ENCODE data around the gene EPGN.

DNA sequence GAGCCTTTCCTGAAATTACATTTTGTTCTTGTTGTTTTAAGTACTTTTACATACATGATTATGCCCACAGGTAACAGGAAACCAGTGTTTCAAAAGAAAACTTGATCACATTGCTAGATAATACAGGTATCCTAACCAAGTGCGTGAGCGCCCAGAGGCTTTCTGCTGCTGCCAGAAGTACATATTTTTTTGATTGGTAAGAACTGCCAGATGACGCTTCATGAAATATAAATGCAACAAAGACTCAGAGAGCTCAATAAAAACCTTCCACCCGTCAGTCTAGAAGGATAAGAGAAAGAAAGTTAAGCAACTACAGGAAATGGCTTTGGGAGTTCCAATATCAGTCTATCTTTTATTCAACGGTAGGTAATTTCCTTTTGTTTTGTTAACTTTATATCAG is at the start of gene EPGN:
- TF ChIP-seq, protein P1, sequence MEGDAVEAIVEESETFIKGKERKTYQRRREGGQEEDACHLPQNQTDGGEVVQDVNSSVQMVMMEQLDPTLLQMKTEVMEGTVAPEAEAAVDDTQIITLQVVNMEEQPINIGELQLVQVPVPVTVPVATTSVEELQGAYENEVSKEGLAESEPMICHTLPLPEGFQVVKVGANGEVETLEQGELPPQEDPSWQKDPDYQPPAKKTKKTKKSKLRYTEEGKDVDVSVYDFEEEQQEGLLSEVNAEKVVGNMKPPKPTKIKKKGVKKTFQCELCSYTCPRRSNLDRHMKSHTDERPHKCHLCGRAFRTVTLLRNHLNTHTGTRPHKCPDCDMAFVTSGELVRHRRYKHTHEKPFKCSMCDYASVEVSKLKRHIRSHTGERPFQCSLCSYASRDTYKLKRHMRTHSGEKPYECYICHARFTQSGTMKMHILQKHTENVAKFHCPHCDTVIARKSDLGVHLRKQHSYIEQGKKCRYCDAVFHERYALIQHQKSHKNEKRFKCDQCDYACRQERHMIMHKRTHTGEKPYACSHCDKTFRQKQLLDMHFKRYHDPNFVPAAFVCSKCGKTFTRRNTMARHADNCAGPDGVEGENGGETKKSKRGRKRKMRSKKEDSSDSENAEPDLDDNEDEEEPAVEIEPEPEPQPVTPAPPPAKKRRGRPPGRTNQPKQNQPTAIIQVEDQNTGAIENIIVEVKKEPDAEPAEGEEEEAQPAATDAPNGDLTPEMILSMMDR (conservative IDR thresholded peaks at IDR 0.05; ENCODE audit: low read length) = no peak
- TF ChIP-seq EZH2phosphoT487 (IDR thresholded peaks at IDR 0.05; ENCODE audit: borderline replicate concordance) = no peak
